GM21786 (cell line): ENCODE measurements around the gene SLC6A20.
"Not testable (repeated sequence)": the region's sequence is repeated elsewhere in the genome, so short reads cannot be mapped to it uniquely, and the experiment has no call there.

Experiments used
- ATAC-seq: cut with Tn5 transposase; IDR thresholded peaks from one replicate; pipeline ENCODE4 v1.9.1; 2021; ENCODE audit not compliant: unreplicated experiment

SLC6A20 gene

DNA sequence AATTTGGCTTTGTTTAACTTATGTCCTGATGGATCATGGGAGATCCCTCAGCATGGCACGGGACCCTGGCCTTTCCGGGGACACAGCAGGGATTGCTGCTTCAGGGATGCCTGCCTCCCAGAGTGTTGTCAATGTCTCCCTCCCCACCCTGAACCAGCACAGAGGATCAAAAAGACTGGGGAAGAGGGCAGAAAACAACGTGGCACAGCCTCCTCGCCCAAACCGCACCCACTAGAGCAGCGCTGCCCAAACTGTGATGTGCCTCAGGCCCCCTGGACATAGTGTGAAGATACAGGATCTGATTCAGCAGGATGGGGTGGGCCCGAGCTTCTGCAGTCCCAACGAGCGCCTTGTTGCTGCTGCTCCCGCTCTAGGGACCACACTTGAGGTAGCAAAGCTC is 34.5 kb downstream of the SLC6A20 start:
- no peak for ATAC-seq

DNA sequence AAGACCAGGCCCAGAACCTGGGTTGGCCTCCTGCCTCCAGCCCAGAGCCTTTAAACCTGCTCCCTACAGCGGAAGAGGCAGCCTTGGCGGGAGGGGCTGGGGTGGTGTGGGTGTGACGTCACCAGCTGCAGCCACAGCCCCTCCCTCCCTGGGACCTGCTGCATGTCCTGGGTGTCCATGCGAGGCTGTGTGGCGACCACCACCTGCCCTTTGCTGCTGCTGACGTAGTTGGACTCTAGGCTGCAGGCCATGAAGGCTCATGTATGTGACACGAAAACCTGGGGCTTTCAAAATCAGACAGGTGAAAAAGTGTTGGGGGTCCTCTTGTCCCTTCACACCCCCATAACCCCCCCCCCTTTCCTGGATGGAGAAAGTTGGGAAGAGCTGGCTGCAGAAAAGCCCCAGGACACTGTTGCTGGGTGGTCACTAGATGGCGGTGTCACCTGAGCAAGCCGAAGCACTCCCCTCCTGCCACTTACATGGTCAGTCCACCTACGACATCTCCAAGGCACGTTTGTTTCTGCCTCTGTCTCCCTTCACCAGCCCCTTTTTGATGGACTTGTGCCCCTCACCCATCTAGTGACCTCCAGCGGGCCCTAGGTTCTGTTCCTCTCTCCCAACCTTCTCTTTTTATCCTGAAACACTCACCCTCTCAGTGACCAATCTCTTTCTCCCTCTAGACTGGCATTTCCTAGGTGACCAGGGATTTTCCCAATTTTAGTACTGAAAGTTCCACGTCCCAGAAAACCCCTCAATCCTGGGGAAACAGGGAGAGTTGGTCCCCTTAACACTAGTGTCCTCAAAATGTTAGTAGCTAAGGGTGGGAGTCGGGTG is 35.2 kb downstream of the SLC6A20 start:
- ATAC-seq = no peak

DNA sequence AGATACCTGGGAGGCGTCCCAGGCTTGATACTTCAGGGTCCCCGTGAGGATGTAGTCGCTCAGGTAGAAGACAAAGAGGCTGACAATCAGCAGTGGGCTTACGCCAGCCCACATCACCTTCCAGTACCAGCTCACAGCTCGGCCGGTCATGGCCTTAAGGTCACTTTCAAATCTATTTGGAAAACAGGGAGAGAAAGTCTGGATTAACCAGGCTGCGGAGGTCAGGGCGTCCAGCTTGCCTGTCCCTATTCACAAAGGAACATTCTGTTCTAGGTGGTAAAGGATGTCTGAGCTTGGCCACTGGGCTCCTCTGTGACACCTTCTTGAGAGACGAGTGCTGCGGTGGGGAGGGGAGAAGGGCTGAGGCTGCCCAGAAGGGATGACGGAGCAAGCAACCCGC is 36.5 kb downstream of the SLC6A20 start:
- no peak for ATAC-seq

DNA sequence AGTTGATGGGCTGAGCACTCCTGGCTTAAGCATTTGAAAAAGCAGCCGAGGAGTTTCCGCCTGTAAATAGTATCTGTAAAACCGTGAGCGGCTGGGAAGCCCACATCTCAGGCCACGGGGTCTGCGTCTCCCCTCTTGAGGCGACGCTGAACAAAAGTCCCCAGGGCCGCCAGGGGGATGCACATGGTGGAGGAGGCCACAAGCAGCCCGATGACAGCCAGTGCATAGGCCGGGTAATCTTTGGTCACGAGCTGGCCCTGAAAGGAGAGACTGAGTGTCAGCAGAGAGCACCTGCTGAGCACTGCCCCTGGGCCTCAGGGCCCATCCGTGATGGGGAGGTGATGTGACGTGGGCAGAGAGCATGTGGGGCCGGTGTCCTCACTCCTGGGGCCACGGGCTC is 37.5 kb downstream of the SLC6A20 start:
- ATAC-seq = no peak

DNA sequence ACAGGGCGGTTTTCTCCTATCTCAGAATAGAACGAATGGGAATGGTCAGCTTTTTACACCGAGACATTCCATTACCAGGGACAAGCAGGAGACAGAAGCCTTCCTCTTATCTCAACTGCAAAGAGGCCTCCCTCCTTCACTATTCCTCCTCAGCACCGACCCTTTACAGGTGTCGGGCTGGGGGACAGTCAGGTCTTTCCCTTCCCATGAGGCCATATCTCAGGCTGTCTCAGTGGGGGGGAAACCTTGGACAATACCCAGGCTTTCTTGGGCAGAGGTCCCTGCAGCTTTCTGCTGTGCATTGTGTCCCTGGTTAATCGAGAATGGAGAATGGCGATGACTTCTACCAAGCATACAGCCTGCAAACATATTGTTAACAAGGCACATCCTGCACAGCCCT is 39.2 kb downstream of the SLC6A20 start:
- ATAC-seq = not testable (repeated sequence)

DNA sequence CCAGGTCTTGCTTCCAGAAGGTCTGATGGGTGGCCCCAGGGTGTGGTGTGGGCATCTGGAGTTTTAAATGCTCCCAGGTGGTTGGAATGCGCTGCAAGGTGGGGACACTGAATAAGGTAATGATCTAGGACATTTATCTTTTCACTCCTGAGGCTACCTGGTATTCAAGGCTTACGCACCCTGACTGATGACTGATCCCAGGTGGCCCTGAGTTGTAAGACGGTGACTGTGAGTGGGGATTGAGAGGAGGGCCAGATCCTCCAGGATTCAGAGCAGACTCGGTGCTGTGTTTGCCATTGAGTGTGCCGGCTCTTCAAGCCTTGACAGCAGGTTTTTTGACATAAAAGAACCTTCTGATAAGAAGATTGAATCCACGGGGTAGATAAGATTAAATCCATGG is 40.3 kb downstream of the SLC6A20 start:
- no peak for ATAC-seq

DNA sequence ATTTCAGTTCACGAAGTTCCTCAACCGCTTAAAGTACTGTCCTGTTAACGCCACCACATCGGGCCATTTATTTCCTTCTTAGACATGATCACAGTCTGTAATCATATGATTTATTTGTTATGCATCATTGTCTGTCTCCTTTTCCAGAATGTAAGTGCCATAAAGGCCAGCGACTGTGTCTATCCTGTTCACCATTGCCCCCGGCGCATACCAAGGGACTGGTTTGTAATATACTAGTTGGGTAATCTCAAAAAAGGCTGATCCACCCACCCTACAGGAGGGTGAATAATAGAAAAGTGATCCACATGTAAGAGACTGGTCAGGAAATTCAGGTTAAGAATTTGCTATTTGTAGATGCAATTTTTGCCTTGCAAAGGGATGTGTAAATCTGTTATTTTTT is 41.9 kb downstream of the SLC6A20 start:
- no peak for ATAC-seq

DNA sequence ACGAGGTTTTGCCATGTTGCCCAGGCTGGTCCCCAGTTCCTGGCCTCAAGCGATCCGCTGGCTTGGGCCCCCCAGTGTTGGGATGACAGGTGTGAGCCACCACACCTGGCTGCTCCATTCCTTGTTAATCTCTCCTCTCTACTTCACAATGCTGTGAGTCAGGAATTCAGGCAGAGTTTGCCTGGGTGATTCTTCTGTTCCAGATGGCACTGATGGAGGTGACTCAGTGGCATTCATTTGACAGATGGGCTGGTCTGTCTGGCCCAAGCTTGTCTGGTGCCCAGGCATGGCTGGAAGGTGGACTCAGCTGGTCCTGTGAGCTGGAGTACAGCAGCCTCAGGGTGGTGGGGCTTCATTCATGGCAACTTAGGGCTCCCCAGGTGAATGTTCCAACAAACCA is 43.2 kb downstream of the SLC6A20 start:
- no peak for ATAC-seq

DNA sequence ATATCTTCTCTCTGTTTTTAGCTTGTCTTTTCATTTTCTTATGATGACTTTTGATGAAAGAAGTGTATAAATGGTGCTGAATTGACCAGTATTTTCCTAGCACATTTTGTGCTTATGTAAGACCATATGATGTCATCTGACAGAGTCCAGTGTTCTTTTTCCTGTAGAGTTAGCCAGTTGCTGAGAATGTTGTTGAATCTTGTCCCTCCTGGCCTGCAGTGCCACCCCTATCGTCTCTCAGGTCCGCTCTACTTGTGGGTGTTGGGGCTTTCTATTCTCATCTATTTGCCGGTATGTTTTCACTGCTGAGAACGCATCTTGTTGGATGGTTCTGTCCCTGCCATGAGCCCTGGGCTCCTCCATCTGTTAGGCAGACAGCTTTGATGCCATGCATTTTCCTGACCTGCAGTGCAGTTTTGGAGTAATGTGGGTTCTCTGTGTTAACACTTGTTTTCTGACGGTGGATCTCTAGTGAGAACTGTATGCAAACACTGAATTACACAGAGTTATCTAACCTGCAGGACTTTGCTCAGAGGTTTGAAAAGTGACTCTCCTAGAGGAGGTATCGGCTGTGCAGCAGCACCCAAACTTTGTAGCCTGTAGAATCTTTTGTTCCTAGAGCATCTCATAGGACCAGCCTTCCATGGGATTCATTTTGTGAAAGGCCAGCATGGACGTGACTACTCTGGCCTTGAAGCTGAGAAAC is 44.6 kb downstream of the SLC6A20 start:
- ATAC-seq = no peak

DNA sequence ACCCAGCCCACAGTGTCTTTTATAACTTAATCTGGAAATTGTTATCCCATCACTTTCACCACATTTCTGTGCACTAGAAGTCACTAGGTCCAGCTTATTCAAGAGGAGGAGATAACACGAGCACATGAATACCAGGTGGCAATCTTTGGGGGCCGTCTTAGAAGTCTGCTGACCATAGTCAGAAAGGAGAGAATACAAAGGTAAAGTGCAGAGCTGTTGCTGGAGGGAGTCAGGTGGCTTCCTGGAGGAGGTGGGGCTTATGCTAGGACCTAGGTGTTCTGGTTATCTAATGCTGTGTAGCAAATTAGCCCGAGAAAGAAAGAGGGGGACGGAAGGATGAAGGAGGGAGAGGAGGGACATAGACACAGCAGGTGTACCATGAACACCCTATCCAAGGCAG is 46.5 kb downstream of the SLC6A20 start:
- ATAC-seq = no peak

DNA sequence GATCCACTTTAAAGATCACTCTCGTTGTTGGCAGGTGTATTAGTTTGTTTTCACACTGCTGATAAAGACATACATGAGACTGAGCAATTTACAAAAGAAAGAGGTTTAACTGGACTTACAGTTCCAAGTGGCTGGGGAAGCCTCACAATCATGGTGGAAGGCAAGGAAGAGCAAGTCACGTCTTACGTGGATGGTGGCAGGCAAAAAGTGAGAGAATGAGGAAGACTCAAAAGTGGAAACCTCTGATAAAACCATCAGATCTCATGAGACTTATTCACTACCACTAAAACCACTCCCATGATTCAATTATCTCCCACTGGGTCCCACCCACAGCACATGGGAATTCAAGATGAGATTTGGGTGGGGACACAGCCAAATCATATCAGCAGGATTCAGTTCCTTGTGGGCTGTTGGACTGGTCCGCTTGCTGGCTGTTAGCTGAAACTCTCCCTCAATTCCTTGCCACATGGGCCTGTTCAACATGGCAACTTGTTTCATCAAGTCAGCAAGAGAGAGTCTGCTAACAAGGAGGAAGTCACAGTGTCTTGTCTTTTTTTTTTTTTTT is 47.2 kb downstream of the SLC6A20 start:
- not testable (repeated sequence) for ATAC-seq

DNA sequence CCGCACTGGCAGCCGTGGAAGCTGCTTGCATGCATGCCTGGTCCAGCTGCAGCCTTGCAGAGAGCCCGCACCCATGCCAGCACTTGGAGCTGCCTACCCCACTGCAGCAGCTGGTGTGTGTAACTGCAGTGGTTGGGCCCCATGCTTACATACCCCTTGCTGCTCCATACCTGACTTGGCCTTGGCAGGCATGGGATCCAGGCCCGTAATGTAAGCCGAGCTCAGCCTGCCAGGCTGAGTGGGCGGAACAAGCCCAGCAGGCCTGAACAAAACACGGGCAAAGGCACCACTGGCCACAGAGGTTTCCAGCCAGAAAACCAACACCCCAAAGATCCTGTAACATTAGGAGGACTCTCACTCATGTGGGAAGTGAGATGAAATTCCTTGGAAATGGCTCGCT is 48.3 kb downstream of the SLC6A20 start:
- ATAC-seq = no peak

DNA sequence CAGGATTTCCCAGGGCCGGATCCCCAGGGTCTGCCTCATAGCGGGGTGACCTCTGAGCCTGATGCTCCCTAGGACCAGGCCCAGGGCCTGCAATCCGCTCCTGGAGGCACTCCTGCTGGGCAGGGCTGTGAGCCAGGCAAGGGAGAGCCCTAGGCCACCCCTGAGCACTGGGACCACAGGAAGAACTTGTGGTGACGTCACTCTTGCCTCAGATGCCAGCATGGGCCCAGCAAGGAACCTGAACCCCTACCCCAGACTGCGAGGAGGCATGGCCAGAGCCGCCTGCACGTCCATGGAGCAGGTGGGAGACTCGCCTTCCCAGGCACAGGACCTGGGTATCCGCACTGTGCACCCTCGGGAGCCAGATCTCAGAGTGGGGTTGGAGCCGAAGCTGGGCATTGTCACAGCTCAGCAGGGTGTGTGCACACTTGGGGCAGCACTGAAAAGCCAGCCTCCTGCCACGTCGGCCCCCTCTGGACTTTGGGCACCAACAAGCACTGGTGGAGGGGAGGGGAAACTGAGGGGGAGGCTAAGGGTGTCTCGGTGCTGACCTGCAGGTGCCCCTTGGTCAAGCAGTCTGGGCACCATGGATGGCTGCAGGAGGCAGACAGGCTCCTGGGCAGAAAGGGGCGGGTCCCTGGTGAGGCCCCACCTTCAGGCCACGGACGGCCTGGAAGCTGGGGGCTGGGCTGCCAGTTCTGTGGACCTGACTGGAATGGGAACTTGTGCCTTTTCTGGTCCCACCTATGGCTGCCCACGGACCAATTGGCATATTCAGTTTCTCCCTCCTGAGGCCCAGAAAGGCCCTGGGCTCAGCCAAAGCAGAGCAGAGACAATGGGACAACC is 49.3 kb downstream of the SLC6A20 start:
- ATAC-seq = no peak

DNA sequence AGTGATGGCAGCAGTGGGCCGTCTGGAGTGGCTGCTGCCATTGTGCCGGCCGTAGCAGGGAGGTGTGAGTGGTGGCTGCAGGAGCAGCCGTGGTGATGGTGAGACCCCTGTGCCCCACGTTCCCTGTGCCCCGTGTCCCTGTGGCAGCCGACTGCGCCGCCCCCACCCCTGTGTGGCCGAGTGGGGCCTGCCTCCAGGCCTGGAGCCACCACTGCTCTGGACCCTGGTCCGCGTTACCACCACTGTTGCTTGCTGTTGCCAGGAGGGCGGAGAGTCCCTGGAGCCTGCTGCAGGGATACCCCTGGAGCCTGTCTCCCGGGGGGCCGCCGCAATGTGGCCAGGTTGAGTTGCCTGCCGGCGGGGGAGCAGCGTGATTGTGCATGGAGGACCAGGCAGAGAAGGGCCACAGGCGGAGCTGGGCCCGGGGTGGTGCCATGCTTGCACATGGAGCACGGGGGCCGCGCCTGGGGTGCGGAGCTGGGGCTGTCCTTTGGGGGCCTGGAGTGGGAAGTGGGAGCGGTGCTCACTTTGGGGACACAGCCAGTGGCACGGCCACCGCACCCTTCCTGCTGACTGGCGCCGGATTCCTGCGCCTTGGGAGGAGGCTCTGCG is 50.1 kb downstream of the SLC6A20 start:
- no peak for ATAC-seq

DNA sequence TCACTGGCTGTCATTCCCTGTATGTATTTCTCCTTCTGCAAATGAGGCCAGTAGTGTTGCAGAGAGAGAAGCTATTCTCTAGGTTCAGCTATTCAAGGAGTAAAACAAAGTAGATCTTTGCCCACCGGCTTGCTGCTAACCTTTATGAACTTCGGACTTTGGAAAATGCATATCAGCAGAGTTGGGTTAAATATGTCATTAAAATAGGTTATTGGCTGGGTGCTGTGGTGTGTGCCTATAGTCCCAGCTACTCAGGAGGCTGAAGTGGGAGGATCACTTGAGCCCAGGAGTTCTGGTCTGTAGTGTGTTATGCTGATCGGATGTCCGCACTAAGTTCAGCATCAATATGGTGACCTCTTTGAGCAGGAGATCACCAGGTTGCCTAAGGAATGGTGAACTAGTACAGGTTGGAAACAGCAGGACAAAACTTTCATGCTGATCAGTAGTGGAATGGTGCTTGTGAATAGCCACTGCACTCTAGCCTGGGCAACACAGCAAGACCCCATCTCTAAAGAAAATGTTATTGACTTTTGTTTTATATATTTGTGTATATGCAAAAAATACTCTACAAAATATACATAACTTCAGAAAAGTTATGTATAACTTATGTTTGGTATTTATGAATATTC is 53.8 kb downstream of the SLC6A20 start:
- ATAC-seq = no peak

DNA sequence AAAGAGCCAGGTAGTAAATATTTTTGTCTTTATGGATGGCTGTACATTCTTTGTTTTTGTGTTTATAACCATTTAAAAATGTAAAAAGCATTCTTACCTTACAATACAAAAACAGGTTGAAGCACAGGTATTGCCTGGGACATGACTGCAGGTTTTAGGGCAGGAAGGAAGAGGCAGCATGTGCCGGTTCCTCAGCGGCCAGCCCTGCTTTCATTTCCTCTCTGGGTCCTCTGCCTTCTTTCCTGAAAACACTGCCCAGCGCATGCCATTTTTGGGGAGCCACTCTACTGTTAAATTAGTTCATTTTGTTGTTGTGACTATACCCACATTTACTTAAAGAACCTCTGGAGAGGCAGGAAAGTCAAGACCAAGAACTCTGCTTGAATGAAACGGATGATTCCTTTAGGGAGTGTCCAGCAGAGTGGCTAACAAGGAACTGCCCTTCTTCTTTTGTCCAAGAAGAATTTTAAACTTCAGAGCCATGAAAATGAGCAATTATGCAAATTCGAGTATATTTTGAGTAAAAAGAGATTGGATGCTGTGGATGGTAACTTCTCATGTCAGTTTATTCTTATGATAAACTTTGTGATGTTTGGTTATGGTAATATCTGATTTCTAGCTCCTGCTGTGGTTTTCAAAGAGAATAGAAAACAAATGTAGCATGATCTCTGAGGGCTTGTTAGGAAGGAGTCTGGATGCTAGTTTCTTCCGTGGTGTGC is 54.4 kb downstream of the SLC6A20 start:
- no peak for ATAC-seq

DNA sequence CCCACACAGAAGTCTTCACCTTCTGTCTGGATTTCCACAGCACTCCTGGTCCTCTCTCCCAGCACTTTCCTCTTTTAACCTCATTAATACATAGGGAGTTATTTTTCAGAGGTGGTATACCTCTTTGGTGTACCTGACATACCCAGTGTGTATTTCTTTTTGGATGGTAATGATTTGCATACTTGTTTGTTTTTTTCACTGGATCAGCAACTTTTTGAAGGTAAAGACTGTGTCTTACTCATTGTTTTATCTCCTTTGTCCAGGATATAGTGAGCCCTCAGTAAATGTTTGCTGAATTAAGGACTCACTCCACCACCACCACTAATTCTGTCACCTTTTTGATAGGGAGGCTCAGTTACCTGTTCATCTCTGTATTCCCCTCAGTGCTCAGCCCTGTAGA is 55.1 kb downstream of the SLC6A20 start:
- no peak for ATAC-seq

DNA sequence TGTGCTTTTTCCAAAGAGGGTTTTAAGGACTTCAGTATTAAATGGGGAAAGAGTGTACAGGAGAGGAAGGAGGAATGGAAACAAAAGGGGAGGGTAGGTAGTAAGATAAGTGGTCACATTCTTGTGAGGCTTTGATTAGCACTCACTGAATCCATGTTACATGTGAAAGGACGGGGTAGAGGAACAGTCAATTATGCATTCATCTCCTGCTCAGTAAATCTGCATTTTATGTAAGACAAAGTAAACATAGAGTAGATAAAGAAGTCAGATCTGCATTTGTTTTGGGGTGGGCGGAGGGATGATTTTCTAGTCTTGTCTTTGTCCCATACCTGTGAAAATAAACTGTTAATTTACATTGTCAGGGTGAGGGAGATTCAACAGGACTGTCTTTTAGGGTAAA is 56.3 kb downstream of the SLC6A20 start:
- ATAC-seq = no peak

DNA sequence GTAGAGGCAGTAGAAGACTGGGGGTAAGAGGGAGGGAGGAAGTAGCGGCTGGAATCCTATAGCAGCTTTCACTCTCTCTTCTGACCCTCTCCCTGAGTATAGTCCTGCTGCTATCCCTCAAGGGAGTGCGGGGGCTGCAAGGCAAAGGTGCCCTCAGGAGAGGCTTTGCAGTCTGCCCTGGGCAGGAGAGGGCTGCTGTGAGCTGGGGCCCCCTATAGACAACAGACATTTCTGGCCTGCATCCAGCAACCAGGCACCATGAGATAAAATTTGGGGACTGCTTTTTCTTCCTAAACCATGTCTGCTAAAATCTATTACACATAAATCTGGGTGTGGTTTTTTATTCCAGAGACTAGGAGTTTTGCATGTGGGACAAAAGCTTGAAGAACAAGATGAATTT is 59.1 kb downstream of the SLC6A20 start:
- ATAC-seq = no peak

DNA sequence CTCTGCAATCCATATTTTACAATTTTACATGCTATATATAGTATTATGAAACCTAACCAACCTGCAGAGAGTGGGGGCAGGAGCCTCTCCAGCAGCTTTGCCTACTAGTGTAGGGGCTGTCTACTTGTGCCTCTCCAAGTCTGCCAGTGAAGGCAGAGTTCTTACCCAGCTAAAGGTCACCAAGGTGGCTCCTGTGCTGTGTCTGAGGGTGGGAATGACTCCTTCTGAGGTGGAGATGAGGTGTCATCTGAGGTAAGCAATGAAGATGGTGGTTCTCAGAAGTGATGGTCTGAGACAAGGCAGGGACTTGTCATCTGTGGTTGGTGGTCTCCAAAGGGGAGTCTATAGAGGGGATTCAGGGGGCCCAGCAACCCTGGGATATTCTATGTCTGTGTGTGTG is 59.6 kb downstream of the SLC6A20 start:
- no peak for ATAC-seq
